GM12878 (cell line): ENCODE results near the gene CD244. TPM values are rescaled to one million over a fixed set of nuclear protein-coding genes. Genes with fewer than 3 reads are reported as not detected.

ENCODE experiments used
- CEBPZ ChIP-seq: fragments of 150-350 bp; IDR thresholded peaks from 2 replicates; pipeline ENCODE4 v1.6.1; 2016; ENCODE audit warnings: low read depth, low read length
- CHD2 ChIP-seq: IDR thresholded peaks from 2 replicates; pipeline ENCODE4 v1.6.1; 2011; ENCODE audit warnings: low read depth, low read length, improper control_type of control experiment, borderline replicate concordance
- CTCF ChIP-seq, 3 experiments: IDR thresholded peaks in 2 of 3; conservative IDR thresholded peaks in 1 of 3; 2 replicates each; pipeline ENCODE4 v1.5.1; 2011; ENCODE audit warnings: low read depth in 3 of 3, low read length in 3 of 3, mild to moderate bottlenecking in 3 of 3, control low read depth in 2 of 3, moderate library complexity in 2 of 3, inconsistent platforms in 1 of 3, mixed read lengths in 1 of 3; ENCODE audit not compliant: control insufficient read depth in 2 of 3, insufficient read depth in 1 of 3; ENCODE audit errors: extremely low read depth in 1 of 3
- EED ChIP-seq: sonication (generic); IDR thresholded peaks from 2 replicates; pipeline ENCODE4 v1.6.1; 2016; ENCODE audit warnings: antibody characterized with exemption, low read depth
- NFXL1 ChIP-seq: fragments of 450-650 bp; IDR thresholded peaks from 2 replicates; pipeline ENCODE4 v1.6.1; 2017; ENCODE audit warnings: antibody characterized with exemption, mild to moderate bottlenecking, borderline replicate concordance
- SMARCA5 ChIP-seq: fragments of 450-650 bp; IDR thresholded peaks from 2 replicates; pipeline ENCODE4 v1.6.1; 2017; ENCODE audit warnings: mild to moderate bottlenecking
- WRNIP1 ChIP-seq: IDR thresholded peaks from 2 replicates; pipeline ENCODE4 v1.6.1; 2011; ENCODE audit warnings: low read depth, low read length, improper control_type of control experiment, borderline replicate concordance
- ZNF687 ChIP-seq: fragments of 450-650 bp; IDR thresholded peaks from 2 replicates; pipeline ENCODE4 v1.6.1; 2017; ENCODE audit warnings: mild to moderate bottlenecking, moderate library complexity
- polyA plus RNA-seq, 11 experiments: library from polyadenylated mRNA; depleted of rRNA in 4 of 11; unstranded in 6 of 11; stranded (reverse) in 5 of 11; fragments of >200 nt; fragmentation: Nextera tagmentation in 4 of 11; fragmentation: Illumina TruSeq in 1 of 11; extraction: Ambion mirVana in 4 of 11; extraction: Trizol in 1 of 11; gene quantifications; 1 replicate in 1 of 11; 2 replicates in 10 of 11; pipeline versions ENCODE4 v1.2.1 to v1.2.3, GENCODE V29; 2011 to 2016; ENCODE audit warnings: inconsistent platforms in 2 of 11, missing spikeins in 2 of 11, low read depth in 1 of 11
- total RNA-seq, 4 experiments: library from RNA; depleted of rRNA in 3 of 4; stranded (reverse); fragments of >200 nt in 3 of 4; fragmentation: Illumina TruSeq in 1 of 4; extraction: Trizol in 1 of 4; gene quantifications; 2 replicates each; pipeline versions ENCODE4 v1.2.1 to v1.2.3, GENCODE V29; 2013 to 2021

The CD244 gene
- total and polyA plus RNA-seq, 10 of the 15 experiments (the other 5 are each of a cell fraction or from before 2014, with no cell fraction given) = 0.24 to 13.6 (median 0.73) TPM

- TF ChIP-seq EED (no peak), SMARCA5 (no peak), CHD2 (no peak), WRNIP1 (no peak), ZNF687 (no peak), NFXL1 (no peak), CEBPZ (no peak), CTCF (IDR thresholded peaks at IDR 0.05 in 2 of 3, conservative IDR thresholded peaks at IDR 0.05 in 1 of 3; ENCODE audit: control insufficient read depth in 2 of 3, extremely low read depth in 1 of 3, insufficient read depth in 1 of 3, low read depth in 3 of 3, low read length in 3 of 3) (peak; percentile 10 to 54 (median 40); a peak in 3 of 6 replicates)
Observed at GRCh38 chr1:160884579-160884978, 21.9 kb upstream of the CD244 start (continued).
